IMR-90 (cell line): ENCODE measurements around the gene MAEL. TPM values are rescaled to one million over a fixed set of nuclear protein-coding genes. Genes with fewer than 3 reads are reported as not detected.

Source experiments
- ATAC-seq: fragments of 200-7000 bp; cut with Tn5 transposase; 2 replicates; pipeline ENCODE4 v1.9.1; 2020; ENCODE audit warnings: low read depth, mild to moderate bottlenecking, moderate library complexity
- BruUV-seq: library from RNA; stranded (reverse); fragments of 400-500 nt; replicated peaks from 2 replicates; lab custom pipeline; 2021; lab: Mats Ljungman, UMichigan
- CTCF ChIA-PET: fragments of 300-600 bp; formaldehyde crosslinking; extraction: SDS; loops from one replicate; lab custom pipeline; 2021; ENCODE audit warnings: antibody characterized with exemption; lab: Yijun Ruan, JAX
- POLR2A ChIA-PET: fragments of 300-600 bp; sonication (Branson Sonifier 250); formaldehyde crosslinking; loops from one replicate; lab custom pipeline; 2022; ENCODE audit warnings: antibody characterized with exemption; ENCODE audit not compliant: unreplicated experiment; lab: Charles Lee
- DNase-seq: peaks from one replicate; pipeline ENCODE4 v3.0.0; 2013
- H2AFZ ChIP-seq: replicated peaks from 2 replicates; pipeline ENCODE3; 2013; ENCODE audit warnings: low read length, mild to moderate bottlenecking; ENCODE audit not compliant: poor library complexity
- H2AK5ac ChIP-seq: 2 replicates; pipeline ENCODE4 v1.6.1; 2013; ENCODE audit warnings: low read depth, low read length, inconsistent platforms
- H2AK9ac ChIP-seq: replicated peaks from 2 replicates; pipeline ENCODE3; 2013; ENCODE audit warnings: mild to moderate bottlenecking, low read depth, low read length, moderate library complexity; ENCODE audit not compliant: poor library complexity
- H2BK120ac ChIP-seq: 2 replicates; pipeline ENCODE4 v1.6.1; 2013; ENCODE audit warnings: low read depth, low read length, inconsistent platforms
- H2BK15ac ChIP-seq: 3 replicates; pipeline ENCODE4 v1.6.1; 2013; ENCODE audit warnings: low read depth, low read length, inconsistent platforms
- H2BK20ac ChIP-seq: 2 replicates; pipeline ENCODE4 v1.6.1; 2013; ENCODE audit warnings: low read depth, mild to moderate bottlenecking, inconsistent platforms, low read length, moderate library complexity
- H2BK5ac ChIP-seq: 2 replicates; pipeline ENCODE4 v1.6.1; 2013; ENCODE audit warnings: mild to moderate bottlenecking, low read depth, low read length, inconsistent platforms; ENCODE audit not compliant: poor library complexity, severe bottlenecking
- H3K14ac ChIP-seq: replicated peaks from 2 replicates; pipeline ENCODE4 v1.6.1; 2013; ENCODE audit warnings: low read depth, low read length, inconsistent platforms
- H3K18ac ChIP-seq: 2 replicates; pipeline ENCODE4 v1.6.1; 2013; ENCODE audit warnings: low read depth, low read length, control low read depth
- H3K23ac ChIP-seq: 2 replicates; pipeline ENCODE4 v1.6.1; 2013; ENCODE audit warnings: low read depth, low read length, inconsistent platforms
- H3K27ac ChIP-seq: 2 replicates; pipeline ENCODE4 v1.5.1; 2013; ENCODE audit warnings: mild to moderate bottlenecking, control low read depth, low read length; ENCODE audit not compliant: insufficient read depth
- H3K27me3 ChIP-seq: 2 replicates; pipeline ENCODE4 v1.6.1; 2013; ENCODE audit warnings: low read length; ENCODE audit not compliant: control insufficient read depth, insufficient read depth
- H3K36me3 ChIP-seq: 2 replicates; pipeline ENCODE4 v1.6.1; 2013; ENCODE audit warnings: low read length, mixed read lengths; ENCODE audit not compliant: control insufficient read depth, insufficient read depth
- H3K4ac ChIP-seq: 2 replicates; pipeline ENCODE4 v1.6.1; 2013; ENCODE audit warnings: low read depth, low read length, inconsistent platforms
- H3K4me1 ChIP-seq: 2 replicates; pipeline ENCODE4 v1.6.1; 2013; ENCODE audit warnings: low read length, mixed read lengths; ENCODE audit not compliant: control insufficient read depth, insufficient read depth
- H3K4me2 ChIP-seq: 2 replicates; pipeline ENCODE4 v1.6.1; 2013; ENCODE audit warnings: low read depth, mild to moderate bottlenecking, control low read depth, low read length, moderate library complexity
- H3K4me3 ChIP-seq: 2 replicates; pipeline ENCODE4 v1.5.1; 2013; ENCODE audit warnings: low read depth, mild to moderate bottlenecking, control low read depth, low read length, moderate library complexity; ENCODE audit not compliant: insufficient read depth
- H3K56ac ChIP-seq: 2 replicates; pipeline ENCODE4 v1.6.1; 2013; ENCODE audit warnings: low read length, inconsistent platforms; ENCODE audit not compliant: insufficient read depth; ENCODE audit errors: extremely low read depth
- H3K79me1 ChIP-seq, 2 experiments: 2 replicates each; pipeline ENCODE4 v1.6.1; 2013; ENCODE audit warnings: low read length in 2 of 2, inconsistent platforms in 1 of 2, low read depth in 1 of 2
- H3K9ac ChIP-seq: 2 replicates; pipeline ENCODE4 v1.6.1; 2013; ENCODE audit warnings: low read depth, low read length, control low read depth
- H3K9me1 ChIP-seq: 2 replicates; pipeline ENCODE4 v1.6.1; 2013; ENCODE audit warnings: low read length, inconsistent platforms; ENCODE audit not compliant: insufficient read depth
- H3K9me3 ChIP-seq: 2 replicates; pipeline ENCODE4 v1.6.1; 2013; ENCODE audit warnings: low read length; ENCODE audit not compliant: control insufficient read depth, insufficient read depth
- H4K20me1 ChIP-seq: 2 replicates; pipeline ENCODE4 v1.6.1; 2013; ENCODE audit warnings: low read length, inconsistent platforms; ENCODE audit not compliant: insufficient read depth
- H4K5ac ChIP-seq: 2 replicates; pipeline ENCODE4 v1.6.1; 2013; ENCODE audit warnings: mild to moderate bottlenecking, low read depth, low read length, control low read depth
- H4K8ac ChIP-seq, 2 experiments: 2 replicates each; pipeline ENCODE4 v1.6.1; 2013; ENCODE audit warnings: low read depth in 2 of 2, low read length in 2 of 2, control low read depth in 1 of 2, inconsistent platforms in 1 of 2
- H4K91ac ChIP-seq: 2 replicates; pipeline ENCODE4 v1.6.1; 2013; ENCODE audit warnings: low read depth, low read length, inconsistent platforms; ENCODE audit not compliant: insufficient read depth
- BHLHE40 ChIP-seq: fragments of 150-350 bp; IDR thresholded peaks from 2 replicates; pipeline ENCODE4 v1.6.1; 2016; ENCODE audit warnings: mild to moderate bottlenecking, low read depth, low read length
- CEBPB ChIP-seq: IDR thresholded peaks from 2 replicates; pipeline ENCODE4 v1.6.1; 2012; ENCODE audit warnings: low read depth, low read length, improper control_type of control experiment
- CHD1 ChIP-seq: IDR thresholded peaks from 2 replicates; pipeline ENCODE4 v1.6.1; 2012; ENCODE audit warnings: low read depth, low read length, improper control_type of control experiment
- FOS ChIP-seq: fragments of 150-350 bp; IDR thresholded peaks from 2 replicates; pipeline ENCODE4 v1.6.1; 2016; ENCODE audit warnings: low read depth, low read length
- MAFK ChIP-seq: IDR thresholded peaks from 2 replicates; pipeline ENCODE4 v1.6.1; 2012; ENCODE audit warnings: low read depth, low read length, improper control_type of control experiment
- MAZ ChIP-seq: IDR thresholded peaks from 2 replicates; pipeline ENCODE4 v1.6.1; 2012; ENCODE audit warnings: low read depth, mild to moderate bottlenecking, low read length, improper control_type of control experiment, moderate library complexity, borderline replicate concordance
- MXI1 ChIP-seq: IDR thresholded peaks from 2 replicates; pipeline ENCODE4 v1.6.1; 2012; ENCODE audit warnings: low read depth, mild to moderate bottlenecking, low read length, moderate library complexity, borderline replicate concordance
- NFE2L2 ChIP-seq: fragments of 150-350 bp; IDR thresholded peaks from 2 replicates; pipeline ENCODE4 v1.6.1; 2016; ENCODE audit warnings: low read depth, mild to moderate bottlenecking, low read length
- POLR2A ChIP-seq: IDR thresholded peaks from 2 replicates; pipeline ENCODE4 v1.6.1; 2012; ENCODE audit warnings: mild to moderate bottlenecking, low read depth, low read length
- RAD21 ChIP-seq: IDR thresholded peaks from 2 replicates; pipeline ENCODE4 v1.6.1; 2012; ENCODE audit warnings: low read length, improper control_type of control experiment
- RCOR1 ChIP-seq: IDR thresholded peaks from 2 replicates; pipeline ENCODE4 v1.6.1; 2012; ENCODE audit warnings: mild to moderate bottlenecking, low read length, improper control_type of control experiment; ENCODE audit not compliant: insufficient replicate concordance
- RFX5 ChIP-seq: IDR thresholded peaks from 2 replicates; pipeline ENCODE4 v1.8.0; 2012; ENCODE audit warnings: low read depth, mild to moderate bottlenecking, low read length, moderate library complexity
- SMC3 ChIP-seq: fragments of 150-350 bp; IDR thresholded peaks from 2 replicates; pipeline ENCODE4 v1.6.1; 2016; ENCODE audit warnings: low read depth, mild to moderate bottlenecking, antibody characterized with exemption, low read length, moderate library complexity
- USF2 ChIP-seq: fragments of 150-350 bp; IDR thresholded peaks from 2 replicates; pipeline ENCODE4 v1.6.1; 2017; ENCODE audit warnings: mild to moderate bottlenecking, antibody characterized with exemption, low read length, low read depth
- WGBS, 2 experiments: methylation state at CpG; one replicate each; pipeline versions ENCODE4 v1.1.5 to v1.1.7; 2013; ENCODE audit warnings: missing lambda C conversion rate in 2 of 2; ENCODE audit not compliant: insufficient read length in 1 of 2; ENCODE audit errors: extremely low coverage in 2 of 2; 5-methylcytosine and 5-hydroxymethylcytosine counted together
- dilution Hi-C: fragments of 300-500 bp; cut with HindIII; formaldehyde crosslinking; loops from one replicate; pipeline ENCODE4 v1.14.3; 2018; ENCODE audit warnings: low sequenced_read_pairs; ENCODE audit not compliant: unreplicated experiment
- in situ Hi-C: fragments of 300-500 bp; cut with MboI; formaldehyde crosslinking; loops from 3 replicates; pipeline ENCODE4 v1.14.3; 2019; ENCODE audit warnings: low sequenced_read_pairs, inconsistent platforms, mixed read lengths
- intact Hi-C: fragments of 100-400 bp; cut with micrococcal nuclease; formaldehyde crosslinking; loops from 2 replicates; pipeline ENCODE4 v1.10.0; 2022
- polyA plus RNA-seq, 3 experiments: library from polyadenylated mRNA; depleted of rRNA; stranded (reverse); fragments of >200 nt; gene quantifications; 2 replicates each; pipeline ENCODE4 v1.2.3, GENCODE V29; 2012; ENCODE audit warnings: low replicate concordance in 1 of 3
- total RNA-seq: library from RNA; depleted of rRNA; stranded (reverse); fragments of >200 nt; gene quantifications from 2 replicates; pipeline ENCODE4 v1.2.3, GENCODE V29; 2012
- TF ChIP-seq, protein P1 (sequence below): conservative IDR thresholded peaks from 2 replicates; pipeline ENCODE4 v1.5.1; 2012; ENCODE audit warnings: mild to moderate bottlenecking, low read depth, low read length, improper control_type of control experiment
- TF ChIP-seq, protein P2 (sequence below): fragments of 150-350 bp; IDR thresholded peaks from 2 replicates; pipeline ENCODE4 v1.6.1; 2016; ENCODE audit warnings: low read depth, mild to moderate bottlenecking, low read length, moderate library complexity, borderline replicate concordance

Gene MAEL
- total and polyA plus RNA-seq, 2 of the 4 experiments (the other 2 are of a cell fraction): not detected

GRCh38 chr1:167054531-167054930 lies 65.5 kb downstream of the MAEL start:
- Histone ChIP-seq H3K4me2 (no peak overlapping the region), H4K91ac (no peak overlapping the region), H4K8ac (no peak overlapping the region), H3K36me3 (no peaks in the 10 kb centered on the region), H3K9me3 (no peaks in the 10 kb centered on the region), H2AK9ac (no peak overlapping the region), H3K27ac (no peak overlapping the region), H2AFZ (peak overlapping the region; percentile 15), H3K79me1 (no peaks in the 10 kb centered on the region), H4K5ac (no peak overlapping the region), H3K4me1 (no peaks in the 10 kb centered on the region), H4K20me1 (no peaks in the 10 kb centered on the region), H3K4ac (no peak overlapping the region), H2BK20ac (no peak overlapping the region), H3K9me1 (peaks cover 6% of the 10 kb centered on the region; the same call in 1 of the 2 replicates), H3K14ac (no peak overlapping the region), H2AK5ac (no peak overlapping the region), H3K56ac (no peak overlapping the region), H3K23ac (no peak overlapping the region), H2BK15ac (no peak overlapping the region), H2BK120ac (no peak overlapping the region), H2BK5ac (no peak overlapping the region), H3K9ac (no peak overlapping the region), H3K18ac (no peak overlapping the region), H3K4me3 (no peak overlapping the region), H3K27me3 (no peaks in the 10 kb centered on the region; the same call in 1 of the 2 replicates)
- DNase-seq (no peak), ATAC-seq (no peak)
- dilution Hi-C loops (no loop called here), intact Hi-C loops (no loop called here), in situ Hi-C loops (loop anchor here (10.0 kb wide), 2 partner anchors 140 to 580 kb away; no protein-coding TSS in a partner anchor)
- ChIA-PET CTCF (interaction anchor here (0.7 kb wide), 1 partner anchor 1053 kb away, joined by 3 read pairs; no protein-coding TSS in a partner anchor), POLR2A (no interaction called here)
- WGBS, 2 experiments: no CpG with 5 or more reads among the region's 3 CpGs
- BruUV-seq: no TSS peak
- TF ChIP-seq SMC3: no peak
- no peak for TF ChIP-seq FOS
- TF ChIP-seq BHLHE40: no peak
- no peak for TF ChIP-seq NFE2L2
- TF ChIP-seq RCOR1: no peak
- TF ChIP-seq CEBPB: no peak
- no peak for TF ChIP-seq MAZ
- TF ChIP-seq MAFK: no peak
- no peak for TF ChIP-seq CHD1
- TF ChIP-seq RFX5: no peak
- TF ChIP-seq POLR2A: no peak
- TF ChIP-seq MXI1: no peak
- TF ChIP-seq, protein P1, sequence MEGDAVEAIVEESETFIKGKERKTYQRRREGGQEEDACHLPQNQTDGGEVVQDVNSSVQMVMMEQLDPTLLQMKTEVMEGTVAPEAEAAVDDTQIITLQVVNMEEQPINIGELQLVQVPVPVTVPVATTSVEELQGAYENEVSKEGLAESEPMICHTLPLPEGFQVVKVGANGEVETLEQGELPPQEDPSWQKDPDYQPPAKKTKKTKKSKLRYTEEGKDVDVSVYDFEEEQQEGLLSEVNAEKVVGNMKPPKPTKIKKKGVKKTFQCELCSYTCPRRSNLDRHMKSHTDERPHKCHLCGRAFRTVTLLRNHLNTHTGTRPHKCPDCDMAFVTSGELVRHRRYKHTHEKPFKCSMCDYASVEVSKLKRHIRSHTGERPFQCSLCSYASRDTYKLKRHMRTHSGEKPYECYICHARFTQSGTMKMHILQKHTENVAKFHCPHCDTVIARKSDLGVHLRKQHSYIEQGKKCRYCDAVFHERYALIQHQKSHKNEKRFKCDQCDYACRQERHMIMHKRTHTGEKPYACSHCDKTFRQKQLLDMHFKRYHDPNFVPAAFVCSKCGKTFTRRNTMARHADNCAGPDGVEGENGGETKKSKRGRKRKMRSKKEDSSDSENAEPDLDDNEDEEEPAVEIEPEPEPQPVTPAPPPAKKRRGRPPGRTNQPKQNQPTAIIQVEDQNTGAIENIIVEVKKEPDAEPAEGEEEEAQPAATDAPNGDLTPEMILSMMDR: no peak
- no peak for TF ChIP-seq RAD21
- no peak for TF ChIP-seq USF2
- TF ChIP-seq, protein P2, sequence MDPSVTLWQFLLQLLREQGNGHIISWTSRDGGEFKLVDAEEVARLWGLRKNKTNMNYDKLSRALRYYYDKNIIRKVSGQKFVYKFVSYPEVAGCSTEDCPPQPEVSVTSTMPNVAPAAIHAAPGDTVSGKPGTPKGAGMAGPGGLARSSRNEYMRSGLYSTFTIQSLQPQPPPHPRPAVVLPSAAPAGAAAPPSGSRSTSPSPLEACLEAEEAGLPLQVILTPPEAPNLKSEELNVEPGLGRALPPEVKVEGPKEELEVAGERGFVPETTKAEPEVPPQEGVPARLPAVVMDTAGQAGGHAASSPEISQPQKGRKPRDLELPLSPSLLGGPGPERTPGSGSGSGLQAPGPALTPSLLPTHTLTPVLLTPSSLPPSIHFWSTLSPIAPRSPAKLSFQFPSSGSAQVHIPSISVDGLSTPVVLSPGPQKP: no peak
